ENCODE data around the gene DNAAF8. TPM values are rescaled to one million over a fixed set of nuclear protein-coding genes. Genes with fewer than 3 reads are reported as not detected.

Gene DNAAF8
- polyA plus RNA-seq, 1 donor from 2014 or later, result 3.4 TPM

DNA sequence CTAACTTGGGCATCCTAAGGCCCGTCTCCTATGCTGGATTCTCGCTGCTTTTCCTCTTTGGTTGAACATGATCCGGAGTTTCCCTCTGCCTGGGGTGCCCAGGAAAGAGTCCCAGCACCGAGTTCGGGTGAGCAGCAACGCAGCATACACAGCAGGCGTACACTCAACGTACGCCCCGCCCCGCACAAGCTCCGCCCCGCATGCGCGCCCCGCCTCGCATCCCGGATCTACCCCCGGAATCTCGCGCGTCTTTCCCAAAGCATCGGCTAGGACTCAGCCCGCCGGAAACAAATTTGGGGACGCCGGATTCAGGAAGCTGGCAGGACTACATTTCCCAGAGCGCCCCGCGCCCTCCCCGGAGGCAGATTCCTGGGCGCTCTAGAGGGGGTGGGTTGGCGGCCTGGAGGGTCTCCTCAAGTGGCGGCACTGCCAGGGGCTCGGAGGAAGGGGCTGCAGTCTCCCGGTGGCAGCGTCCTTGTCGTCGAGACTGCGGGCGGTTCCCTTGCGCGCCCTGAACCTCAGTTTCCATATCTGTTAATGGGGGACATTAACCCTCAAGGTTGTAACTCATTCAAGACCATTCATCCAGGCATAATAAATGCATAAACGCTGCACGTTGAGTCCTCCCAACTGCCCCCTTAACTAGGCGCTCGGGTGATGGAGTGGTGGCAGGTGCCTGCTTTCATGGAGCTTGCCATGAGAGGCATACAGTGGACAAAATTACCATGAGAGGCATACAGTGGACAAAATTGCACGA lies 34.4 kb downstream of the DNAAF8 start:
- Histone ChIP-seq H3K79me2 (replicated peaks; ENCODE audit: insufficient read depth, low read length) (peaks cover 12% of the 10 kb centered on the region), H3K9me3 (ENCODE audit: low read length) (no peaks in the 10 kb centered on the region), H3K9me2 (ENCODE audit: insufficient read depth, low read length) (no peaks in the 10 kb centered on the region), H3K4me2 (ENCODE audit: low read length) (peak overlapping the region; percentile 54), H3K36me3 (ENCODE audit: insufficient read depth, low read length) (no peaks in the 10 kb centered on the region), H3K9ac (ENCODE audit: low read length) (peak overlapping the region; percentile 60), H3K27me3 (ENCODE audit: insufficient read depth, low read depth, low read length) (no peaks in the 10 kb centered on the region), H3K4me3 (ENCODE audit: low read length) (peak overlapping the region; percentile 69), H2AFZ (ENCODE audit: low read depth, low read length) (peak overlapping the region; percentile 81), H4K20me1 (ENCODE audit: insufficient read depth) (no peaks in the 10 kb centered on the region), H3F3A (ENCODE audit: insufficient read depth, low read length, poor library complexity, severe bottlenecking) (no peaks in the 10 kb centered on the region), H3K27ac (ENCODE audit: low read length) (peak overlapping the region; percentile 44)
- TF ChIP-seq MXI1 (conservative IDR thresholded peaks at IDR 0.05; ENCODE audit: poor library complexity, severe bottlenecking), result no peak
- TF ChIP-seq, protein P1, sequence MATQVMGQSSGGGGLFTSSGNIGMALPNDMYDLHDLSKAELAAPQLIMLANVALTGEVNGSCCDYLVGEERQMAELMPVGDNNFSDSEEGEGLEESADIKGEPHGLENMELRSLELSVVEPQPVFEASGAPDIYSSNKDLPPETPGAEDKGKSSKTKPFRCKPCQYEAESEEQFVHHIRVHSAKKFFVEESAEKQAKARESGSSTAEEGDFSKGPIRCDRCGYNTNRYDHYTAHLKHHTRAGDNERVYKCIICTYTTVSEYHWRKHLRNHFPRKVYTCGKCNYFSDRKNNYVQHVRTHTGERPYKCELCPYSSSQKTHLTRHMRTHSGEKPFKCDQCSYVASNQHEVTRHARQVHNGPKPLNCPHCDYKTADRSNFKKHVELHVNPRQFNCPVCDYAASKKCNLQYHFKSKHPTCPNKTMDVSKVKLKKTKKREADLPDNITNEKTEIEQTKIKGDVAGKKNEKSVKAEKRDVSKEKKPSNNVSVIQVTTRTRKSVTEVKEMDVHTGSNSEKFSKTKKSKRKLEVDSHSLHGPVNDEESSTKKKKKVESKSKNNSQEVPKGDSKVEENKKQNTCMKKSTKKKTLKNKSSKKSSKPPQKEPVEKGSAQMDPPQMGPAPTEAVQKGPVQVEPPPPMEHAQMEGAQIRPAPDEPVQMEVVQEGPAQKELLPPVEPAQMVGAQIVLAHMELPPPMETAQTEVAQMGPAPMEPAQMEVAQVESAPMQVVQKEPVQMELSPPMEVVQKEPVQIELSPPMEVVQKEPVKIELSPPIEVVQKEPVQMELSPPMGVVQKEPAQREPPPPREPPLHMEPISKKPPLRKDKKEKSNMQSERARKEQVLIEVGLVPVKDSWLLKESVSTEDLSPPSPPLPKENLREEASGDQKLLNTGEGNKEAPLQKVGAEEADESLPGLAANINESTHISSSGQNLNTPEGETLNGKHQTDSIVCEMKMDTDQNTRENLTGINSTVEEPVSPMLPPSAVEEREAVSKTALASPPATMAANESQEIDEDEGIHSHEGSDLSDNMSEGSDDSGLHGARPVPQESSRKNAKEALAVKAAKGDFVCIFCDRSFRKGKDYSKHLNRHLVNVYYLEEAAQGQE (IDR thresholded peaks at IDR 0.05; ENCODE audit: borderline replicate concordance), result peak; percentile 53
- TF ChIP-seq EP300 (conservative IDR thresholded peaks at IDR 0.05; ENCODE audit: poor library complexity, severe bottlenecking), result peak; percentile 13
- TF ChIP-seq SMC3 (conservative IDR thresholded peaks at IDR 0.05; ENCODE audit: poor library complexity), result peak; percentile 36
- peak; percentile 59 for TF ChIP-seq POLR2AphosphoS5 (IDR thresholded peaks at IDR 0.05)
- no peak for TF ChIP-seq TAF1 (IDR thresholded peaks at IDR 0.05; ENCODE audit: low read depth)
- TF ChIP-seq, protein P2, sequence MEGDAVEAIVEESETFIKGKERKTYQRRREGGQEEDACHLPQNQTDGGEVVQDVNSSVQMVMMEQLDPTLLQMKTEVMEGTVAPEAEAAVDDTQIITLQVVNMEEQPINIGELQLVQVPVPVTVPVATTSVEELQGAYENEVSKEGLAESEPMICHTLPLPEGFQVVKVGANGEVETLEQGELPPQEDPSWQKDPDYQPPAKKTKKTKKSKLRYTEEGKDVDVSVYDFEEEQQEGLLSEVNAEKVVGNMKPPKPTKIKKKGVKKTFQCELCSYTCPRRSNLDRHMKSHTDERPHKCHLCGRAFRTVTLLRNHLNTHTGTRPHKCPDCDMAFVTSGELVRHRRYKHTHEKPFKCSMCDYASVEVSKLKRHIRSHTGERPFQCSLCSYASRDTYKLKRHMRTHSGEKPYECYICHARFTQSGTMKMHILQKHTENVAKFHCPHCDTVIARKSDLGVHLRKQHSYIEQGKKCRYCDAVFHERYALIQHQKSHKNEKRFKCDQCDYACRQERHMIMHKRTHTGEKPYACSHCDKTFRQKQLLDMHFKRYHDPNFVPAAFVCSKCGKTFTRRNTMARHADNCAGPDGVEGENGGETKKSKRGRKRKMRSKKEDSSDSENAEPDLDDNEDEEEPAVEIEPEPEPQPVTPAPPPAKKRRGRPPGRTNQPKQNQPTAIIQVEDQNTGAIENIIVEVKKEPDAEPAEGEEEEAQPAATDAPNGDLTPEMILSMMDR (IDR thresholded peaks at IDR 0.05; ENCODE audit: poor library complexity, severe bottlenecking), result no peak
- TF ChIP-seq RAD21 (conservative IDR thresholded peaks at IDR 0.05), result no peak
- no peak for TF ChIP-seq EZH2 (IDR thresholded peaks at IDR 0.05; ENCODE audit: borderline replicate concordance, insufficient read depth, low read length, poor library complexity, severe bottlenecking)

DNA sequence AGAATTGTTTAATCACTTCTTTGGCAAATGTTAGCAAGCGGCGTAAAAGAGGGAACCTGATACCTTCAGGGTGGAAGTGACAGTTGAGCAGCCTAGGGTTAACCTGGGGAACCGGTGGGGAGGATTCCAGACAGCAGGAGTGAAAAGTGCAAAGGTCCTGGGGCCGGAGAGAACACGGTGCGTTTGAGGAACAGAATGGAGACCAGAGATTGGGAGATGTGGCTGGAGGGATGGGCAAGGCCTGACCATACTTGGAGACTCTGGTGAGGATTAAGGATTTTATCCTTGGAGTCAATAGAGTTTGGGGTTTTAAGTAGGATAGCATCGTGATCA lies 34.9 kb downstream of the DNAAF8 start:
- Histone ChIP-seq H4K20me1 (ENCODE audit: insufficient read depth) (no peaks in the 10 kb centered on the region), H2AFZ (ENCODE audit: low read depth, low read length) (peak overlapping the region; percentile 81), H3K4me3 (ENCODE audit: low read length) (peak overlapping the region; percentile 69), H3F3A (ENCODE audit: insufficient read depth, low read length, poor library complexity, severe bottlenecking) (no peaks in the 10 kb centered on the region), H3K9ac (ENCODE audit: low read length) (peak overlapping the region; percentile 60), H3K9me3 (ENCODE audit: low read length) (no peaks in the 10 kb centered on the region), H3K27ac (ENCODE audit: low read length) (peak overlapping the region; percentile 44), H3K9me2 (ENCODE audit: insufficient read depth, low read length) (no peaks in the 10 kb centered on the region), H3K36me3 (ENCODE audit: insufficient read depth, low read length) (no peaks in the 10 kb centered on the region), H3K79me2 (replicated peaks; ENCODE audit: insufficient read depth, low read length) (peaks cover 12% of the 10 kb centered on the region), H3K27me3 (ENCODE audit: insufficient read depth, low read depth, low read length) (no peaks in the 10 kb centered on the region), H3K4me2 (ENCODE audit: low read length) (peak overlapping the region; percentile 54)
- TF ChIP-seq RAD21 (conservative IDR thresholded peaks at IDR 0.05), result no peak
- TF ChIP-seq POLR2AphosphoS5 (IDR thresholded peaks at IDR 0.05), result no peak
- TF ChIP-seq, protein P1 (IDR thresholded peaks at IDR 0.05; ENCODE audit: borderline replicate concordance), result no peak
- no peak for TF ChIP-seq EP300 (conservative IDR thresholded peaks at IDR 0.05; ENCODE audit: poor library complexity, severe bottlenecking)
- TF ChIP-seq, protein P2 (IDR thresholded peaks at IDR 0.05; ENCODE audit: poor library complexity, severe bottlenecking), result no peak
- no peak for TF ChIP-seq MXI1 (conservative IDR thresholded peaks at IDR 0.05; ENCODE audit: poor library complexity, severe bottlenecking)
- TF ChIP-seq EZH2 (IDR thresholded peaks at IDR 0.05; ENCODE audit: borderline replicate concordance, insufficient read depth, low read length, poor library complexity, severe bottlenecking), result no peak
- TF ChIP-seq SMC3 (conservative IDR thresholded peaks at IDR 0.05; ENCODE audit: poor library complexity), result no peak
- no peak for TF ChIP-seq TAF1 (IDR thresholded peaks at IDR 0.05; ENCODE audit: low read depth)
